Measurements from ENCODE around the gene METTL27. TPM values are rescaled to one million over a fixed set of nuclear protein-coding genes. Genes with fewer than 3 reads are reported as not detected.
"Not testable (repeated sequence)": the region's sequence is repeated elsewhere in the genome, so short reads cannot be mapped to it uniquely, and the experiment has no call there.

Gene METTL27
- total RNA-seq, 4 donors from 2014 or later: 2.6 to 29.5 (median 5.1) TPM

GRCh38 chr7:73838642-73839041 lies 3.7 kb downstream of the METTL27 start:
- WGBS, 2 donors (ENCODE audit: low coverage in 1 of 2): 65% methylated on average over 6 of the region's 6 CpGs; no CpG with 5 or more reads in 1 of the 2 donors
- DNase-seq: no peak
- H3K27me3 ChIP-seq: no peaks in the 10 kb centered on the region
- in situ Hi-C loops (cut with MboI; ENCODE audit: low pct_ligation_motif_present in 1 of 4, low pct_unique_long_range_greater_than_20kb in 1 of 4, low sequenced_read_pairs in 3 of 4) (no loop called here), intact Hi-C loops (cut with DNase I; ENCODE audit: low total_unique reads) (no loop called here)
- no peak overlapping the region for H3K27ac ChIP-seq
- peaks cover 8 to 20% (median 11%) of the 10 kb centered on the region in 4 donors for H3K4me1 ChIP-seq
- H3K4me3 ChIP-seq: no peak overlapping the region
- TF ChIP-seq EP300 (IDR thresholded peaks at IDR 0.05; ENCODE audit: low read depth): no peak
- no peak for TF ChIP-seq POLR2A (IDR thresholded peaks at IDR 0.05)
- no peak for TF ChIP-seq POLR2AphosphoS5 (IDR thresholded peaks at IDR 0.05)
- no peak for TF ChIP-seq CTCF (IDR thresholded peaks at IDR 0.05)
- no peaks in the 10 kb centered on the region for H3K36me3 ChIP-seq
- H3K9me3 ChIP-seq: no peaks in the 10 kb centered on the region

GRCh38 chr7:73837167-73837566 lies 5.1 kb downstream of the METTL27 start:
- DNase-seq; in situ Hi-C loops (cut with MboI; ENCODE audit: low pct_ligation_motif_present in 1 of 4, low pct_unique_long_range_greater_than_20kb in 1 of 4, low sequenced_read_pairs in 3 of 4); H3K27me3 ChIP-seq; H3K27ac ChIP-seq; H3K36me3 ChIP-seq; H3K9me3 ChIP-seq; intact Hi-C loops (cut with DNase I; ENCODE audit: low total_unique reads); H3K4me3 ChIP-seq: not testable (repeated sequence)
- peaks cover 5 to 21% (median 8%) of the 10 kb centered on the region in 4 donors for H3K4me1 ChIP-seq

- in situ Hi-C loops (cut with MboI; ENCODE audit: low pct_ligation_motif_present in 1 of 4, low pct_unique_long_range_greater_than_20kb in 1 of 4, low sequenced_read_pairs in 3 of 4): no loop called here
- no peaks in the 10 kb centered on the region for H3K9me3 ChIP-seq
- peaks cover 0 to 10% (median under 1%) of the 10 kb centered on the region in 4 donors for H3K4me1 ChIP-seq
- DNase-seq: peak; percentile 69
- no peaks in the 10 kb centered on the region for H3K36me3 ChIP-seq
- no peaks in the 10 kb centered on the region for H3K27me3 ChIP-seq
- intact Hi-C loops (cut with DNase I; ENCODE audit: low total_unique reads): no loop called here
- no peak overlapping the region for H3K4me3 ChIP-seq
- TF ChIP-seq POLR2A (IDR thresholded peaks at IDR 0.05) (peak; percentile 31), EP300 (IDR thresholded peaks at IDR 0.05; ENCODE audit: low read depth) (no peak), POLR2AphosphoS5 (IDR thresholded peaks at IDR 0.05) (peak in 1 of 3 donors; percentile 97)
- WGBS, 2 donors (ENCODE audit: low coverage in 1 of 2): 85% methylated on average over 4 of the region's 11 CpGs; no CpG with 5 or more reads in 1 of the 2 donors
- no peak overlapping the region for H3K27ac ChIP-seq
Observed at GRCh38 chr7:73834626-73835191, 7.6 kb downstream of the METTL27 start.

GRCh38 chr7:73833251-73833919 lies 8.9 kb downstream of the METTL27 start:
- Histone ChIP-seq H3K27me3 (no peaks in the 10 kb centered on the region), H3K9me3 (no peaks in the 10 kb centered on the region), H3K36me3 (no peaks in the 10 kb centered on the region), H3K4me1 (peaks cover 5 to 20% (median 12%) of the 10 kb centered on the region in 4 donors), H3K27ac (peak overlapping the region; percentile 87 to 98 (median 93)), H3K4me3 (peak overlapping the region in 3 of 4 donors; percentile 48 to 62 (median 56))
- in situ Hi-C loops (cut with MboI; ENCODE audit: low pct_ligation_motif_present in 1 of 4, low pct_unique_long_range_greater_than_20kb in 1 of 4, low sequenced_read_pairs in 3 of 4) (no loop called here), intact Hi-C loops (cut with DNase I; ENCODE audit: low total_unique reads) (no loop called here)
- 35 to 48% methylated on average over 5 to 13 of the region's 13 CpGs for WGBS, 2 donors (ENCODE audit: low coverage in 1 of 2)
- peak; percentile 82 for DNase-seq
- TF ChIP-seq CTCF (IDR thresholded peaks at IDR 0.05): no peak
- peak; percentile 68 for TF ChIP-seq POLR2A (IDR thresholded peaks at IDR 0.05)
- TF ChIP-seq POLR2AphosphoS5 (IDR thresholded peaks at IDR 0.05): peak; percentile 10 to 97 (median 27)

GRCh38 chr7:73832806-73833205 lies 9.5 kb downstream of the METTL27 start:
- WGBS, 2 donors (ENCODE audit: low coverage in 1 of 2): 38 to 43% methylated on average over 8 to 13 of the region's 13 CpGs
- H3K27ac ChIP-seq: peak overlapping the region; percentile 87 to 98 (median 93)
- TF ChIP-seq EP300 (IDR thresholded peaks at IDR 0.05; ENCODE audit: low read depth): no peak
- no peaks in the 10 kb centered on the region for H3K9me3 ChIP-seq
- peak overlapping the region in 3 of 4 donors; percentile 48 to 62 (median 56) for H3K4me3 ChIP-seq
- no peaks in the 10 kb centered on the region for H3K36me3 ChIP-seq
- DNase-seq: peak; percentile 40
- H3K4me1 ChIP-seq: peaks cover 5 to 26% (median 17%) of the 10 kb centered on the region in 4 donors
- intact Hi-C loops (cut with DNase I; ENCODE audit: low total_unique reads): no loop called here
- no peaks in the 10 kb centered on the region for H3K27me3 ChIP-seq
- in situ Hi-C loops (cut with MboI; ENCODE audit: low pct_ligation_motif_present in 1 of 4, low pct_unique_long_range_greater_than_20kb in 1 of 4, low sequenced_read_pairs in 3 of 4): no loop called here

Data from transverse colon (tissue), 4 donors.